GM12865 (cell line): ENCODE results near the gene CACNA1B.
A peak's percentile ranks its signal among the peaks of the same experiment; 100 is the strongest.
"Not testable (repeated sequence)": the region's sequence is repeated elsewhere in the genome, so short reads cannot be mapped to it uniquely, and the experiment has no call there.

Source experiments
- DNase-seq: peaks from one replicate; pipeline ENCODE4 v3.0.0; 2010; ENCODE audit warnings: low read depth
- H3K4me3 ChIP-seq: 2 replicates; pipeline ENCODE4 v1.5.1; 2011; ENCODE audit warnings: mild to moderate bottlenecking, low read depth, low read length, control low read depth
- CTCF ChIP-seq: IDR thresholded peaks from 2 replicates; pipeline ENCODE4 v1.5.1; 2011; ENCODE audit warnings: low read length, control low read depth, low read depth, inconsistent platforms; ENCODE audit not compliant: insufficient read depth; ENCODE audit errors: missing control alignments

Gene CACNA1B

GRCh38 chr9:138122676-138123075 is 245.1 kb downstream of the CACNA1B start:
- no peak for DNase-seq
- TF ChIP-seq CTCF: no peak
- H3K4me3 ChIP-seq: no peak overlapping the region

GRCh38 chr9:138123086-138123485 is 245.5 kb downstream of the CACNA1B start:
- no peak for TF ChIP-seq CTCF
- no peak overlapping the region for H3K4me3 ChIP-seq

GRCh38 chr9:138126090-138126857 is 248.7 kb downstream of the CACNA1B start:
- H3K4me3 ChIP-seq: not testable (repeated sequence)
- peak; percentile 50 for TF ChIP-seq CTCF
- peak; percentile 86 for DNase-seq

More at GRCh38 chr9:138123086-138123485, 245.5 kb downstream of the CACNA1B start:
- DNase-seq: no peak

GRCh38 chr9:138126858-138127584 is 249.4 kb downstream of the CACNA1B start:
- not testable (repeated sequence) for DNase-seq

GRCh38 chr9:138128027-138128426 is 250.4 kb downstream of the CACNA1B start:
- not testable (repeated sequence) for DNase-seq, H3K4me3 ChIP-seq

More at GRCh38 chr9:138126858-138127584, 249.4 kb downstream of the CACNA1B start:
- H3K4me3 ChIP-seq: not testable (repeated sequence)

GRCh38 chr9:138129318-138129717 is 251.7 kb downstream of the CACNA1B start:
- H3K4me3 ChIP-seq, DNase-seq: not testable (repeated sequence)

GRCh38 chr9:138132946-138133705 is 255.5 kb downstream of the CACNA1B start:
- not testable (repeated sequence) for DNase-seq, H3K4me3 ChIP-seq

GRCh38 chr9:138134581-138134980 is 257.0 kb downstream of the CACNA1B start:
- not testable (repeated sequence) for DNase-seq, H3K4me3 ChIP-seq

GRCh38 chr9:138139096-138139495 is 261.5 kb downstream of the CACNA1B start:
- not testable (repeated sequence) for DNase-seq, H3K4me3 ChIP-seq

- not testable (repeated sequence) for H3K4me3 ChIP-seq, DNase-seq
Observed at GRCh38 chr9:138140980-138141379, 263.4 kb downstream of the CACNA1B start.

- DNase-seq, H3K4me3 ChIP-seq: not testable (repeated sequence)
Observed at GRCh38 chr9:138142528-138143244, 265.1 kb downstream of the CACNA1B start.

GRCh38 chr9:138143491-138143890 is 265.9 kb downstream of the CACNA1B start:
- not testable (repeated sequence) for H3K4me3 ChIP-seq, DNase-seq
